ENCODE measurements around the gene EPHB2. TPM values are rescaled to one million over a fixed set of nuclear protein-coding genes. Genes with fewer than 3 reads are reported as not detected.
A peak's percentile ranks its signal among the peaks of the same experiment; 100 is the strongest.

Gene EPHB2
- total and polyA plus RNA-seq, 2 donors (not counting 3 experiments of a cell fraction or from before 2014, with no cell fraction given): 50.8 to 69.1 TPM

GRCh38 chr1:22738522-22738921 is 27.9 kb downstream of the EPHB2 start:
- no peak overlapping the region for H3K9ac ChIP-seq (replicated peaks; ENCODE audit: extremely low read depth, insufficient read depth, low read length)
- no peaks in the 10 kb centered on the region for H4K20me1 ChIP-seq (replicated peaks; ENCODE audit: control insufficient read depth, extremely low read depth, insufficient read depth, low read length)
- no peaks in the 10 kb centered on the region for H3K9me3 ChIP-seq (replicated peaks; ENCODE audit: control insufficient read depth, insufficient read depth, low read length)
- TF ChIP-seq JUN (IDR thresholded peaks at IDR 0.05; ENCODE audit: borderline replicate concordance, insufficient read depth, insufficient read length, low read depth) (peak; percentile 43), FOS (IDR thresholded peaks at IDR 0.05; ENCODE audit: borderline replicate concordance, insufficient read depth, low read length) (no peak), POLR2AphosphoS5 (IDR thresholded peaks at IDR 0.05; ENCODE audit: insufficient read depth, low read depth, low read length) (peak; percentile 36), POLR2A (IDR thresholded peaks at IDR 0.05; ENCODE audit: low read depth, low read length) (no peak), GATA2 (IDR thresholded peaks at IDR 0.05; ENCODE audit: insufficient read depth, insufficient read length, low read depth, low read length) (peak; percentile 18), EZH2 (IDR thresholded peaks at IDR 0.05; ENCODE audit: borderline replicate concordance, low read depth, low read length, severe bottlenecking) (no peak), MAX (IDR thresholded peaks at IDR 0.05; ENCODE audit: insufficient read depth, insufficient read length) (no peak), MYC (IDR thresholded peaks at IDR 0.05; ENCODE audit: low read depth, low read length) (no peak)
- TF ChIP-seq, protein P1, sequence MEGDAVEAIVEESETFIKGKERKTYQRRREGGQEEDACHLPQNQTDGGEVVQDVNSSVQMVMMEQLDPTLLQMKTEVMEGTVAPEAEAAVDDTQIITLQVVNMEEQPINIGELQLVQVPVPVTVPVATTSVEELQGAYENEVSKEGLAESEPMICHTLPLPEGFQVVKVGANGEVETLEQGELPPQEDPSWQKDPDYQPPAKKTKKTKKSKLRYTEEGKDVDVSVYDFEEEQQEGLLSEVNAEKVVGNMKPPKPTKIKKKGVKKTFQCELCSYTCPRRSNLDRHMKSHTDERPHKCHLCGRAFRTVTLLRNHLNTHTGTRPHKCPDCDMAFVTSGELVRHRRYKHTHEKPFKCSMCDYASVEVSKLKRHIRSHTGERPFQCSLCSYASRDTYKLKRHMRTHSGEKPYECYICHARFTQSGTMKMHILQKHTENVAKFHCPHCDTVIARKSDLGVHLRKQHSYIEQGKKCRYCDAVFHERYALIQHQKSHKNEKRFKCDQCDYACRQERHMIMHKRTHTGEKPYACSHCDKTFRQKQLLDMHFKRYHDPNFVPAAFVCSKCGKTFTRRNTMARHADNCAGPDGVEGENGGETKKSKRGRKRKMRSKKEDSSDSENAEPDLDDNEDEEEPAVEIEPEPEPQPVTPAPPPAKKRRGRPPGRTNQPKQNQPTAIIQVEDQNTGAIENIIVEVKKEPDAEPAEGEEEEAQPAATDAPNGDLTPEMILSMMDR (IDR thresholded peaks at IDR 0.05; ENCODE audit: extremely low read depth in 1 of 2, insufficient read depth in 1 of 2, low read depth in 1 of 2, low read length in 2 of 2): no peak
- H3K27me3 ChIP-seq (ENCODE audit: control insufficient read depth in 2 of 2, insufficient read depth in 2 of 2, low read length in 2 of 2): no peaks in the 10 kb centered on the region
- no peak overlapping the region for H3K4me3 ChIP-seq (replicated peaks in 1 of 3; ENCODE audit: insufficient read depth in 1 of 3, low read depth in 1 of 3, low read length in 3 of 3)
- DNase-seq (ENCODE audit: low read depth, low spot score) (peak; percentile 48), FAIRE-seq (peak; percentile 93)
- H3K27ac ChIP-seq (ENCODE audit: insufficient read depth, low read depth, low read length): no peak overlapping the region
- H3K4me2 ChIP-seq (ENCODE audit: insufficient read depth, low read length): no peak overlapping the region
- BruUV-seq (replicated peaks): no TSS peak
- H3K36me3 ChIP-seq (ENCODE audit: control insufficient read depth in 2 of 2, extremely low read depth in 1 of 2, insufficient read depth in 2 of 2, low read length in 2 of 2): no peaks in the 10 kb centered on the region
- H2AFZ ChIP-seq (ENCODE audit: low read depth, low read length): no peak overlapping the region
- intact Hi-C loops (cut with micrococcal nuclease) (loop anchor here (2.0 to 5.0 kb wide), 2 partner anchors 26 to 84 kb away; no protein-coding TSS in a partner anchor), dilution Hi-C loops (cut with MboI; ENCODE audit: extremely low pct_ligation_motif_present, low sequenced_read_pairs) (no loop called here)
- H3K79me2 ChIP-seq (ENCODE audit: control insufficient read depth, insufficient read depth, low read length): peaks cover 69% of the 10 kb centered on the region
- H3K4me1 ChIP-seq (ENCODE audit: control insufficient read depth, extremely low read depth, insufficient read depth, low read length): peaks cover 51% of the 10 kb centered on the region
- CTCF ChIA-PET: interaction anchor here (1.4 to 4.6 kb wide), 4 partner anchors 9 to 36 kb away, joined by 4 to 26 read pairs (median 6); no protein-coding TSS in a partner anchor
- no peaks in the 10 kb centered on the region for H3K9me1 ChIP-seq (replicated peaks; ENCODE audit: control insufficient read depth, extremely low read depth, insufficient read depth, low read length)
- POLR2A ChIA-PET: interaction anchor here (1.1 kb wide), 1 partner anchor 59 kb away, joined by 3 read pairs; no protein-coding TSS in a partner anchor
